Right lobe of liver (tissue), 4 donors: ENCODE measurements around the gene MUSTN1.

Source experiments
- POLR2A ChIP-seq: fragments of 450-650 bp; IDR thresholded peaks from one replicate; pipeline ENCODE4 v1.6.1; 2017; ENCODE audit warnings: antibody characterized with exemption, mild to moderate bottlenecking
- TF ChIP-seq, protein P1 (sequence below), 4 donors: fragments of 200-600 bp in 3 of 4; fragments of 450-650 bp in 1 of 4; IDR thresholded peaks; one replicate each; pipeline versions ENCODE4 v1.5.1 to v1.8.0; 2016 to 2022; ENCODE audit warnings: antibody characterized with exemption in 4 of 4, mild to moderate bottlenecking in 2 of 4
- donor health status: DM: no; HTN: no; CAD: no.
- donor health status: DM: no; HTN: no; CAD: no.
- donor health status: DM: no; HTN: yes; CAD: no.

DNA sequence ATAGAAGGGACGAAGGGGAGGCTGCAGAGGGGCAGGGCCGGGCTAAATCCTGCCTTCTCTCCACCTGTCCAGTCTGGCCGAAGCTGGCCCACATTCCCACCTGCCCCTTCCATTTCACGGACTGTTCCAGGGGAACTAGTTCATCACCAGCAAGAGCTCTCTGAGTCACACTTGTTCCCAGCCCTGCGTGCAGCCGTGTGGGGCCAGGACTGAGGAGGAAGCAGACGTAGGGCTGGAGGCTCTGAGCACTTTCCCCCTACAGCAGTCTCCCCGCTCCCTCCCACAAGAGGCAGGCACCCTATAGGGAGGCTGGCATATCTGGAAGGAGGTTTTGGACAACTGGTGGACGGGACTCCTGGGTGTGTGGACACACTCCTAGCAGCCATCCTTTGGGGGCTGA, 7.4 kb downstream of the MUSTN1 start:
- TF ChIP-seq POLR2A: no peak
- TF ChIP-seq, protein P1, sequence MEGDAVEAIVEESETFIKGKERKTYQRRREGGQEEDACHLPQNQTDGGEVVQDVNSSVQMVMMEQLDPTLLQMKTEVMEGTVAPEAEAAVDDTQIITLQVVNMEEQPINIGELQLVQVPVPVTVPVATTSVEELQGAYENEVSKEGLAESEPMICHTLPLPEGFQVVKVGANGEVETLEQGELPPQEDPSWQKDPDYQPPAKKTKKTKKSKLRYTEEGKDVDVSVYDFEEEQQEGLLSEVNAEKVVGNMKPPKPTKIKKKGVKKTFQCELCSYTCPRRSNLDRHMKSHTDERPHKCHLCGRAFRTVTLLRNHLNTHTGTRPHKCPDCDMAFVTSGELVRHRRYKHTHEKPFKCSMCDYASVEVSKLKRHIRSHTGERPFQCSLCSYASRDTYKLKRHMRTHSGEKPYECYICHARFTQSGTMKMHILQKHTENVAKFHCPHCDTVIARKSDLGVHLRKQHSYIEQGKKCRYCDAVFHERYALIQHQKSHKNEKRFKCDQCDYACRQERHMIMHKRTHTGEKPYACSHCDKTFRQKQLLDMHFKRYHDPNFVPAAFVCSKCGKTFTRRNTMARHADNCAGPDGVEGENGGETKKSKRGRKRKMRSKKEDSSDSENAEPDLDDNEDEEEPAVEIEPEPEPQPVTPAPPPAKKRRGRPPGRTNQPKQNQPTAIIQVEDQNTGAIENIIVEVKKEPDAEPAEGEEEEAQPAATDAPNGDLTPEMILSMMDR (IDR thresholded peaks at IDR 0.05): no peak
